HPDE6-E6E7 (cell line): ENCODE measurements around the gene RNF4.
"Not testable (repeated sequence)": the region's sequence is repeated elsewhere in the genome, so short reads cannot be mapped to it uniquely, and the experiment has no call there.

ENCODE experiments used
- DNase-seq: peaks from one replicate; pipeline ENCODE4 v3.0.0; 2011; ENCODE audit warnings: missing footprints; ENCODE audit errors: extremely low spot score

RNF4 gene

GRCh38 chr4:2534904-2535375 lies 66.0 kb downstream of the RNF4 start:
- no peak for DNase-seq

GRCh38 chr4:2535376-2536192 lies 66.7 kb downstream of the RNF4 start:
- DNase-seq = no peak

GRCh38 chr4:2536193-2537010 lies 67.5 kb downstream of the RNF4 start, which contains the start of gene FAM193A:
FAM193A (plus strand) TSS chr4:2536647; CDS start chr4:2536916, 269 bp downstream.
- DNase-seq = peak; percentile 94

- no peak for DNase-seq
Measured at GRCh38 chr4:2537011-2537830, 68.3 kb downstream of the RNF4 start.

GRCh38 chr4:2543580-2544191 lies 74.8 kb downstream of the RNF4 start:
- DNase-seq = not testable (repeated sequence)

GRCh38 chr4:2545321-2546013 lies 76.6 kb downstream of the RNF4 start:
- no peak for DNase-seq

GRCh38 chr4:2546286-2546823 lies 77.4 kb downstream of the RNF4 start:
- no peak for DNase-seq

GRCh38 chr4:2546961-2547691 lies 78.2 kb downstream of the RNF4 start:
- not testable (repeated sequence) for DNase-seq

- DNase-seq = no peak
Measured at GRCh38 chr4:2551118-2551517, 82.2 kb downstream of the RNF4 start.

GRCh38 chr4:2552806-2553205 lies 83.9 kb downstream of the RNF4 start:
- no peak for DNase-seq

- DNase-seq = no peak
Measured at GRCh38 chr4:2558301-2558700, 89.4 kb downstream of the RNF4 start.

GRCh38 chr4:2560167-2560566 lies 91.3 kb downstream of the RNF4 start:
- no peak for DNase-seq
